ENCODE results near the gene ZBTB7C.
A peak's percentile ranks its signal among the peaks of the same experiment; 100 is the strongest.

The ZBTB7C gene

GRCh38 chr18:48215876-48216638 lies 193.1 kb downstream of the ZBTB7C start:
- DNase-seq (ENCODE audit: low spot score) = peak; percentile 29

GRCh38 chr18:48213791-48214190 lies 195.4 kb downstream of the ZBTB7C start:
- no peak for DNase-seq (ENCODE audit: low spot score)

DNA sequence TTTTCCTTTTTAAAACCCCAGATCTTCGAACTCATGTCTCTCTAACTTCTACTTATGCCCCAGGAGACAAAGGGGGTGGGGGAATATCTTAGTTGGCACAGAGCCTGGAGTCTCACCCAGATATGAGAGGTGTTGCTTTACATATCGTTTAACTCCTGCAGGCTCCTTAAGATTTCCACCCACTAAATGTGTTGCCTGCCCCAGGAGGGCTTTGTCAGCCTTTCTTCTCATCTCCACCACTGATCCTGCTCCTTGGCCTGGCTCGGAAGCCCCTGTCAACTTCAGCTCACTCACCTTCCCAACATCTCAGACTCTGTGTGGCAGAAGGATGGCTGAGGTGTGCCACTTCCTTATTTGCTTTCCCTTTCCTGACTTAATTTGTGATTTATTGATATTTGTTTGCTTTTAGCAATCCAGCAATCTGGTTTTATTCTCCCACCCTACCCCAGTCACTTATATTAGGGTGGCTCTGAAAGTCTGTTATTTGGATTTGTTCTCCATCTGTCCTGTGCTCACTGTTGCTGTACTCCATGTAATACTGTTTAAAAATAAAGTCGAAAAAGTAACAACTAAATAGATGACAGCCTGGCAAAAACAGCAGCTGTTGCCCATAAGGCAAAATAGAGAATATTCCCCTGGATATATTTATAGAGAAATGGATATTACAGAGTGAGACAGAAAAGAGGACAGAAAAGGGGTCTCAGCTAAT lies 200.6 kb downstream of the ZBTB7C start:
- peak; percentile 38 for DNase-seq (ENCODE audit: low spot score)

DNA sequence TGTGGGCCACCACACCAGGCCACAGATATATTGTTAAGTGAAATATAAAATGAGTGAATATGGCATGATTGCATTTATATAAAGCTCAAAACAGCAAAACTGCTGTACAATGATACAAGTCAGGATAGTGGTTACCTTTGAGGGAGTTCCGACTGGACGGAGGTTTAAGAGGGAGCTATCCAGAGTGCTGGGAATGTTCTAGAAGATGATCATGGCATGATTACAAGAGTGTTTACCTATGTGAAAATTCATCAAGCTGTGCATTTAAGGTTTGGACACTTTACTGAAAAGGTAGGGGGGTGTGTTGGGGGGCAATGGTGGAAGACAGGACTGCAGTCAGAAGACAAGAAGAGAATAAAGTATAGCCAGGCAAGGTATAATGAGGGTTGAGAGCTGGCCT lies 201.4 kb downstream of the ZBTB7C start:
- no peak for DNase-seq (ENCODE audit: low spot score)

GRCh38 chr18:48206887-48207286 lies 202.3 kb downstream of the ZBTB7C start:
- DNase-seq (ENCODE audit: low spot score) = no peak

GRCh38 chr18:48203961-48204666 lies 205.1 kb downstream of the ZBTB7C start:
- no peak for DNase-seq (ENCODE audit: low spot score)

DNA sequence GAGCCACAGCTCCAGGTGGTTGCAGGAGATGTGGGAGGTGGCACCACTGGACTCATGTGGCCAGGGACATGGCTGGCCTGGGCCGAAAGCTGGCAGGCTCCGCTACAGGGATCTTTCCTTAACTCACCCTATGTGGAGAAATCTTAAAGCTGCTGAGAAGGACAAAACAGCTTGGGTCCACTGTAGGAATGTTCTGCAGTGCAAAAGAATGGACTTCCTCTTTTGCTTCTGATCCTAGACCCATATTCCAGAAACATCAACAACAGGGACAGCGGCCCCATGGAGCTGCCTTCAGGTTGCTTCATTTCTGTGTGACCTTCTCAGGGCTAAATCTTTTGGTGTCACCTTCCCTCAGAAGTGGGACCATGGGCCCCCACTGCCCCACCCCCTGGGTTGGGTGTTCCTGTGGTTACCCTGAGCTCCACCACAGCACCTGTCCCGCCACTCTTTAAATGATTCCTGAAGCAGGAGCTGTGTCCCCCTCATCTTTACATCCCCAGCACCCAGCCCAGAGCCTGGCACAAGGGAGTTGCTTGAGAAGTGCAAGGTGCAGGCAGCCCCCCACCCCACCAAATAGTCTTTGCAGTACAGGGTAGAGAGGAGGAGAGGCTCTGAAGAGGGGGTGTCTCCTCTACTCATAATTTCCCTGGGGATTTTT lies 205.8 kb downstream of the ZBTB7C start:
- no peak for DNase-seq (ENCODE audit: low spot score)

DNA sequence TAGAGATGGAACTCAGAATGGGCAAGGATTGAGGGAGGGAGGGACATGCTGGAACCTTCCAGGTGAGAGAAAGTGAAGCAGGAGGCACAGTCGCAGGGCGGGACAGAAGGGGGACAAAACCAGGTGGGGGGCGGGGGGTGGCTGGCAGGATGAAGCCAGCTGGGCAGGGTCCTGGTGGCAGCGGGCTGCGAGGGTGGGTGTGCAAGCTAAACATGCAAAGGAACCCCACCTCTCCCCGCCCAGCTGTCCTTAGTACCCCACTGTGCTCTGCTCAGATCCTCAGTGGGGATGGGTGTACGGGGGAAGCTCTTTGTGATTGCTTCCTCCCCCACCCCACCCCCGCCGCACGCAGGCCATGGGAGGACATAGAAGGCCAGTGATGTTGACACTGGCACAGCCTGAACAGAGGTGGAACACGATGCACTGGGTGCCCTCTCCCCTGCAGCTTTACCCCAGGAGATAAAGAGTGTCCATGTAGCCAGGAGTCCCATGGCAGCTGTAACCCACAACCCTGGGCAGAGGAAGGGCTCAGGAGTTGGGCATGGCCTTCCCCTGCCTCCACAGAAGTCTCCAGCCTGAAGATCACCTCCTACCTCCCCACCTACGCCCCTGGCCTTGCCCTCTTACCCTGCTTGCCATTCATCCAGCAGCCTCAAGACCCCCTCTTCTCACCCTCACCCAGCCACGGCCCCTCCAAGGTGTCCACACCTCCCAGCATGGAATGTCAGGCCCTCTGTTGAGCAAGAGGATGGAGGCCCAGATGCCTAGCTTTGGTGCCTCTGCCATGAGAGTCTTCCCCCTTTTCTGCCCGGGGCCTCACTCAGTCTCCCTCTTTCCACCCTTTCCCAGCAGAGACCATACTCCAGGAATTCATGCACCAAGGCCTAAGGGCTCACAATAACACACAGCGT lies 206.6 kb downstream of the ZBTB7C start:
- no peak for DNase-seq (ENCODE audit: low spot score)

DNA sequence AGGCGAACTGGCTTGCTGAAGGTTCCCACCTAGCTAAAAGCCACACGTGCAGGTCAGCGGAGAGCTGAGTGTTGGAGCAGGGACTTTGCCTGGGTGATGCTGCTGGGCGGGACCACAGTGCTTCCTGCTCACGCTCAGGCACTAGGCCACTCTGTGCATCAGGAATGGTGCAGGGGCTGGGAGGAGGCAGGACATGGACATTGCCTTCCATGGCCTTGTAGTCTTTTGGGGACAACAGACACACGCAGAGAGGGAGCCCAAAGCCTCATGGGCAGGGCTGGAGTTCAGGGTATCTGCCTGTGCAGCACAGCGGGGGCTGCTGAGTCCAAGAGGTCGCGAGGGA lies 207.2 kb downstream of the ZBTB7C start:
- no peak for DNase-seq (ENCODE audit: low spot score)

- DNase-seq (ENCODE audit: low spot score) = no peak
Observed at GRCh38 chr18:48201337-48202005, 207.7 kb downstream of the ZBTB7C start.

GRCh38 chr18:48200631-48201336 lies 208.4 kb downstream of the ZBTB7C start:
- DNase-seq (ENCODE audit: low spot score) = no peak

DNA sequence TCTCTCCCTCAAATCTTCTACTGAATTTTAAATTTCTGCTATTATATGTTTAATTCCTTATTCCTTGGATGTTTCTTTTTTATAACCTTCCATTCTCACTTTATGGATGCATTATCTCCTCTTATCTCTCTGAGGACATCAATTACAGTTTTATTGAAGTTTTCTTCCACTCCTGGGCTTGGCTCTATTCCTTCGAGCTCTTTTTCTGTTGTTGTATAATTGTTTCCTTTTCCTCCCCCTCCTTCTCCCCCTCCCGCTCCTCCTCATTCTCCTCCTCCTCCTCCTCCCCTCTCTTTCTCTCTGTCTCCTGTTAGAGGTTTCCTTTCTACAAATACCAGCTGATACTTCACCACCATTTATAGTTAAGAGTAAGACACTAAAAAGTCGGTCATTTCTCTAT lies 209.8 kb downstream of the ZBTB7C start:
- no peak for DNase-seq (ENCODE audit: low spot score)

DNA sequence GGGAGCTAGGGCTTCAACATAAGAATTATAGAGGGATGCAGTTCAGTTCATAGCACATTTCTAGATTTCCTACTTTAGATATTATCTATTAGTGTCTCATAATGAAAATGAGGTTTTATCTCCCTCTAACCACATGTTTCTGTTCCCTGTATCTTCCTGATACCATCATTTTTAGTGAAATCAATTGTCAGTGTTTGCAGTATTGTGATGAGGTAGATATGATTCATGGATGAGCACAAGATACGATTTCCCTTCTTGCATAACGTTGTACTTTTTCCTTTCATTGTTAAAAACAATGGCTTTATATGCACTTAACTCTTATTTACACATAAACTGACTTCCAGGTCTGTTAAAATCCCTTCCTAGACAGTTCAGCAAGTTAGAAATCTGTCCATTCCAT lies 211.4 kb downstream of the ZBTB7C start:
- DNase-seq (ENCODE audit: low spot score) = no peak

- DNase-seq (ENCODE audit: low spot score) = no peak
Observed at GRCh38 chr18:48195787-48196186, 213.4 kb downstream of the ZBTB7C start.

- DNase-seq (ENCODE audit: low spot score) = no peak
Observed at GRCh38 chr18:48194591-48195181, 214.5 kb downstream of the ZBTB7C start.

DNA sequence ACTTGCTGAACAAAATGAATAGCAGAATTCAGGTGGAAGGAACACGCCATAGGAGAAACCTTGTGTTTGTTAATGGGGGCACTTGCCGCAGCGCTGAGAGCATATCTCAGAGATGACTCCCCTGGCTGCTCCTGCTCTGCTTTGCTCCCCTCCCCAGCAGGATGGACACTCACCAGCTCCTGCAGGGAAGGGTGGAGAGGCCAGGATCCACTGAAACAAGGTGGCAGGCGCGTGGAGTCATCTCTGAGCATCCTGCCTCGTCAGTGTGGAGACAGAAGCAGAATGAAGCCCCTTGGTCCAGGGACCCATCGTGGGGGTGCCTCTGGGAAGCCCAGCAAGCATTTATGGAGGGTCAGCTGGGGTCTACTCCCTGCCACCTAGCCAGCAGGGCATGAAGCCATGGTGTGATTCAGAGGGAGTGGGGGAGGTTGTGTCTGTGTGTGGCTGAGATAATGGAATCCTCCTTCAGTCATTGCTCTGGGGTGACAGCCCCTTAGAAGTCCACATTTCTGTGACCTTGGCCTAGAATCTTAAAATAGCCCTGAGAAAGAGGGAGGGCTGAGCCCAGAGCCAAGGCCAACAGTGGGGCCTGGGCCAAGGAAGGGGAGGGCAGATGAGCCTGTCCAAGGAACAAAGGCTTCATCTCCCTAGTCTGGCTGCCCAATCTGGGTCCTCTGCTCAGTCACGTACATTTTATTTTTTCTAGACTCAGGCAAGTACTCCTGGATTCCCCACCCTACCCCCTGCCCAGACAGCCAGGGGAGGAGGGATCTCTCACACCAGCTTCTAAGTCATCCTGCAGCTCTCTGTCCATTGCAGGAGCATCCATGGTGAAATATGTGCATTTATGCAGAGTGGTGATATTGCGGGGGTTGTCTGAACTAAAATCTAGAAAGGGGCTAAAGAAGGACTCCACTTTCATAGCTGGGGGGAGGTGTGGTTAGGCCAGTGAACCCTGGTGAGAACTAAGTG lies 215.4 kb downstream of the ZBTB7C start:
- DNase-seq (ENCODE audit: low spot score) = no peak

GRCh38 chr18:48192542-48192941 lies 216.6 kb downstream of the ZBTB7C start:
- DNase-seq (ENCODE audit: low spot score) = no peak

- DNase-seq (ENCODE audit: low spot score) = no peak
Observed at GRCh38 chr18:48191494-48191893, 217.7 kb downstream of the ZBTB7C start.

DNA sequence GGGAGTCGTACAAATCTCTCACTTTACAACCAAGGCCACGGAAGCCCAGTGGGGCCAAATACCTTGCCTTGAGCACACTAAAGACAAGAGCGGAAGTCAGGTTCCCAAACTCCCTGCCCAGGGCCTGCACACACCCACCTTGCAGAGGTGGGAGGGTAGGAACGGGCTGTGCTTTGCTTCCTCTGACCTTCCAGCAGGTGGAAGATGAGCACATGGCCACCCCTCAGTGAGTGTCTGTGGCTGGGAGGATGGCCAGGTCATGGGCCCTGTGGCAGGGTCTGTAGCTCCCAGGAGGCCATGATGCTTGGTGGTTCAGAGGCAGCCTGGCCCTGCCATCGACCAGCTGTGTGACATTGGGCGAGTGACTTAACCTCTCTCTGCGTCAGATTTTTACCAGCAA lies 218.2 kb downstream of the ZBTB7C start:
- no peak for DNase-seq (ENCODE audit: low spot score)

Measured in Ammon's horn (tissue), 1 donor.